ENCODE measurements around the gene AP4S1.
"Not testable (repeated sequence)": the region's sequence is repeated elsewhere in the genome, so short reads cannot be mapped to it uniquely, and the experiment has no call there.

AP4S1 gene

DNA sequence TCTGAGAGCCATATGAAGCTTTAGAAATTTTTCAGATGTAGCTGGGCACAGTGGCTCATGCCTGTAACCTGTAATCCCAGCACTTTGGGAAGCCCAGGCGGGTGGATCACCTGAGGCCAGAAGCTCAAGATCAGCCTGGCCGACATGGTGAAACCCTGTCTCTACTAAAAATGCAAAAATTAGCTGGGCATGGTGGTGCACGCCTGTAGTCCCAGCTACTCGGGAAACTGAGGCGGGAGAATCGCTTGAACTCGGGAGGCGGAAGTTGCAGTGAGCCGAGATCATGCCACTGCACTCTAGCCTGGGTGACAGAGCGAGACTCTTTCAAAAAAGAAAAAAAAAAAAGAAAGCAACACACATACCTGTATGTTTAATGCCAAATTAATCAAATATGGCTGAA lies 17.4 kb downstream of the AP4S1 start:
- DNase-seq (ENCODE audit: low read depth): not testable (repeated sequence)

DNA sequence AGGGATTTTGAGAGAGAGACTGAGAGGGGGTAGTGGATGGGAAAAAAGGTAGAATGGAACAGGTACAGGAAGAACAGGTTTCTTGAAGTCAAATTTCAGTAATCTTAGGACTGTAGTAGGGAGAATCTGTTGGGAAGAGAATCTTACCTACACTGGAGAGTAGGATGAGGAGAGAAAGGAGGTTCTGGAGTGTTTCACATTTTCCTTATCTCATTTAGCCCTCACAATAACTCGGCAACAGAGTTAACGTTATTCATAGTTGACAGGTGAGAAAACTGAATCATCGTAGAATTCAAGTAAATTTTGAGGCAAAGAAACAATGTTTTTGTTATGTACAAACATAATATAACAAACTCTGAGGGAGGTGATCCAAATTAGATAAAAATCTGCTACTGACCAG lies 17.9 kb downstream of the AP4S1 start:
- DNase-seq (ENCODE audit: low read depth): no peak

DNA sequence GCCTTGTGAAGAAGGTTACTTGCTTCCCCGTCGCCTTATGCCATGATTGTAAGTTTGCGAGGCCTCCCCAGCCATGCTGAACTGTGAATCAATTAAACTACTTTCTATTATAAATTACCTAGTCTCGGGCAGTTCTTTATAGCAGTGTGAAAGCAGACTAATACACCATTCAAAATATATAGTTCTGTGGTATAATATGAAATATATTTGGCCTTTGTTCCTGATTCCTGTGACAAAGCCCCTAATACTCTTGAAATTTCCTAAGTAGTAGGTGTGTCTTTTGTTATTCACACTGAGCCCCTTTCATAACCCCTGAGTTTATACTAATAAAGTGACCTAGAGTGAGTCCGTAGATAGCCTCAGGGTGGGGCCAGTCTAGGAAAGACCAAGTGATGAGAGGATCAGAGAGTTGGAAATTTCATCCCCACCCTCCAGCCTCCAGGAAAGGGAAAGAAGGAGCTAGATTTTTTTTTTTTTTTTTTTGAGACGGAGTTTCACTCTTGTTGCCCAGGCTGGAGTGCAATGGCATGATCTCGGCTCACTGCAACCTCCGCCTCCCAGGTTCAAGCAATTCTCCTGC lies 20.1 kb downstream of the AP4S1 start:
- no peak for DNase-seq (ENCODE audit: low read depth)

DNA sequence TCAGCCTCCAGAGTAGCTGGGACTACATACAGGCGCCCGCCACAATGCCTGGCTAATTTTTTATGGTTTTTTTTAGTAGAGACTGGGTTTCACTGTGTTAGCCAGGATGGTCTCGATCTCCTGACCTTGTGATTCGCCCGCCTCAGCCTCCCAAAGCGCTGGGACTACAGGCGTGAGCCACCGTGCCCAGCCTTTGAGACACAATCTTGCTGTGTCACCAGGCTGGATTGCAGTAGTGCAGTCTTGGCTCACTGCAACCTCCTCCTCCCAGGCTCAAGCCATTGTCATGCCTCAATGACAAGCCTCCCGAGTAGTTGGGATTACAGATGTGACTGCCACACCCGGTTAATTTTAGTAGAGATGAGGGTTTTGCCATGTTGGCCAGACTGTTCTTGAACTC lies 22.1 kb downstream of the AP4S1 start:
- DNase-seq (ENCODE audit: low read depth): no peak

DNA sequence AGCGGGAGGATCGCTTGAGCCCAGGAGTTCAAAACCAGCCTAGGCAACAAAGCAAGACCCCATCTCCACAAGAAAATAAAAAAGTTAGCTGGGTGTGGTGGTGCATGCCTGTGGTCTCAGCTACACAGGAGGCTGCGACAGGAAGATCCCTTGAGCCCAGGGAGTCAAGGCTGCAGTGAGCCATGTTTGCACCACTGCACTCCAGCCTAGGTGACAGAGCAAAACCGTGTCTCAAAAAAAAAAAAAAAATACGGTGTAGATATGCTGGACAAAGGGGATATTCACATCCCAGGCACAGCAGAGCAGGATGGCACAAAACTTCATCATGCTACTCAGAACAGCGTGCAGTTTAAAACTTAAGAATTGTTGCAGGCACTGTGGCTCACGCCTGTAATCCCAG lies 25.6 kb downstream of the AP4S1 start:
- no peak for DNase-seq (ENCODE audit: low read depth)

DNA sequence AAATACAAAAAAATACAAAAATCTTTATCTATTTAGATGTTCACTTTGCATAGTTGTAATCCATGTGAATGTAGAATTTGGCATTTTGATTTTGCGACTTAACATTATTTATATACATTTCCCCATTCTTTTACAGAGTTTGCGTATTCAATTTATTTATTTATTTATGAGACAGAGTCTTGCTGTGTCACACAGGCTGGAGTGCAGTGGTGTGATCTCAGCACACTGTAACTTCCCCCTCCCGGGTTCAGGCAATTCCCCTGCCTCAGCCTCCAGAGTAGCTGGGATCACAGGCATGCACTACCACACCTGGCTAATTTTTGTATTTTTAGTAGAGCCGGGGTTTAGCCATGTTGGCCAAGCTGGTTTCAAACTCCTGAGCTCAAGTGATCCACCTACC lies 26.1 kb downstream of the AP4S1 start:
- DNase-seq (ENCODE audit: low read depth): no peak

DNA sequence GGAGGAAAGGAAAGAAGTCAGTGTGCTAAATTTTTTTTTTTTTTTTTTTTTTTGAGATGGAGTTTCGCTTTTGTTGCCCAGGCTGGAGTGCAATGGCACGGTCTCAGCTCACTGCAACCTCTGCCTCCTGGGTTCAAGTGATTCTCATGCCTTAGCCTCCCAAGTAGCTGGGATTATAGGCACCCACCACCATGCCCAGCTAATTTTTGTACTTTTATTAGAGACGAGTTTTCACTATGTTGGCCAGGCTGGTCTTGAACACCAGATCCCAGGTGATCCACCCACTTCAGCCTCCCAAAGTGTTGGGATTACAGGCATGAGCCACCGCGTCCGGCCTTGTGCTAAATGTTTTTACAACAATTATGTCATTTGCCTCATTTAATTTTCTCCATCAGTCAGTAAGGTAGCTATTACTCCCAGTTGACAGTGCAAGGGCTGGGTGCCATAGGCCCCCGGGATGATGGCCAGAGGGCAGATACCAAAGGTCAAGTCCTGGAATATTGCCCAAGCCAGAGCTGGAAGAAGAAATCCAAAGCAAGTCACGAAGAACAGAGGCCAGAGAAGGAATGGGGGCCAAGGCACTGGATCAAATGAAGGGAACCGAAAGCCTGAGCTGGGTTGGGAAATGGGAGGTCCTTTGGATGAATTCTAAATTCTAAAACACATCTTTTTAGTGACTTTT lies 27.6 kb downstream of the AP4S1 start:
- not testable (repeated sequence) for DNase-seq (ENCODE audit: low read depth)

DNA sequence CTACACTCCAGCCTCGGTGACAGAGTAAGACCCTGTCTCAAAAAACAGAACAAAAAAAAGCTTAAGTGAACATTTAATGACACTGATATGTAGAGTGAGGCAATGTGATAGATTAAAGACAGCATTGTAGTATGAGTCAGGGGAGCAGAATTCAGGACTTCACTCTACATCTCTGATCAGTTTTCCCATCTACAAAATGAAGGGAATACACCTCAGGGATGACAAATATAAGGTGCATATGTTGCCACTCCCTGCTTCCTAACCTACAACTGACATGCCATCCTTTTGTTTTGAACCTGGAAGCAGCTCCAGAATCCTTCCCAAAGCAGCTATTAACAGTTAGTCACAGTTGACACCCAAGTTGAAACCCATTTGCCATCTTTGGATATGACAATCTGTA lies 31.6 kb downstream of the AP4S1 start:
- no peak for DNase-seq (ENCODE audit: low read depth)

DNA sequence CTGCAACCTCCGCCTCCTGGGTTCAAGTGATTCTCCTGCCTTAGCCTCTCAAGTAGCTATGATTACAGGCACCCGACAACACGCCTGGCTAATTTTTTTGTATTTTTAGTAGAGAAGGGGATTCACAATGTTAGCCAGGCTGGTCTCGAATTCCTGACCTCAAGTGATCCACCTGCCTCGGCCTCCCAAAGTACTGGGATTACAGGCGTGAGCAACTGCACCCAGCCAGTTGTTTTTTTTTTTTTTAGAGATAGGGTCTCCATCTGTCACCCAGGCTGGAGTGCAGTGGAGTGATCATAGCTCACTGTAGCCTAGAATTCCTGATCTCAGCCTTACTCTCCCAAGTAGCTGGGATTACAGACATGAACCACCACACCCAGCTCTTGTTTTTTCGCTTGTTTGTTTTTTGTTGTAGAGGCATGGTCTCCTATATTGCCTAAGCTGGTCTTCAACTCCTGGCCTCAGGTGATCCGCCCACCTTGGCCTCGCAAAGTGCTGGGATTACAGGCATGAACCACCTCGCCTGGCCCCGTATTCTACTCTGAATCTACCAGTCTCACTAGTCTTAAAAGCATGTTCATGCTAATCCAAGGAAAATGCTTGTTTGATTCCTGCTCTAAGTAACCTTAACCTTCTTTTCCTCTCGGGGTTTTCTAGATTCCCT lies 32.4 kb downstream of the AP4S1 start:
- no peak for DNase-seq (ENCODE audit: low read depth)

DNA sequence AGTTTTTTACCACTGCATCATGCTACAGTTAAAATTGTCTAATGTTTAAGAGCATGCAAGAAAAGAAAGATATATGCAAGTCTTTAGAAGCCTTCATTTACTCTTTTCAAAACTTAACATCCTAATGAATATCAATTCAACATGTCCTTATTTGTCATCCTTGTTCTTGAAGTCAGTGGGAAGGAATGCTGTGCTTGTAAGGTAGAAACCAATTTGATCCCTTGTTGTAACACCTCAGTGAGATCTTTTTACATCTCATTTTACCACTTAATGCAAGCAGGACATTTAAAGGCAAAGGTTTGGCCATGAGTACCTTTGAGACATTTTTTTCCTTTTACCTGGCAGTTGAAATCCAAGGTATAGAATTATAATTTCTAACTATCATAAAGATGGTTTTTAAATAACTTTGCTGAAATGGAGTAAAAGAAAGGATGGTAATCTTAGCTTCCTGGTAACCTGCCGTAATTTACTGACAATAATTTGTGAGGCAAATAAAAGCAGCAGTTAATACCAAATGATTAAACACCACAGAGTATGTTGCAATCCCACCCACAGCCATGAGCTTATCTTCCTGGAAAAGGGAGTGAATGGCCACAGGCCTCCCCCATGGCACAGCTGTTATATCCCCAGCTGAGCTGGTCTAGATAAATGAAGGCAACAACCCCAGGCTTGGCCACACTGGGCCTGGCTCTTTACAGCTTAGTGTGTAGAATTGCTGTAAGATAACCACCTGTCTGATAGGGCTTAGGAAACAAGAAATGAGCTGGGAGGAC lies 33.9 kb downstream of the AP4S1 start:
- no peak for DNase-seq (ENCODE audit: low read depth)

DNA sequence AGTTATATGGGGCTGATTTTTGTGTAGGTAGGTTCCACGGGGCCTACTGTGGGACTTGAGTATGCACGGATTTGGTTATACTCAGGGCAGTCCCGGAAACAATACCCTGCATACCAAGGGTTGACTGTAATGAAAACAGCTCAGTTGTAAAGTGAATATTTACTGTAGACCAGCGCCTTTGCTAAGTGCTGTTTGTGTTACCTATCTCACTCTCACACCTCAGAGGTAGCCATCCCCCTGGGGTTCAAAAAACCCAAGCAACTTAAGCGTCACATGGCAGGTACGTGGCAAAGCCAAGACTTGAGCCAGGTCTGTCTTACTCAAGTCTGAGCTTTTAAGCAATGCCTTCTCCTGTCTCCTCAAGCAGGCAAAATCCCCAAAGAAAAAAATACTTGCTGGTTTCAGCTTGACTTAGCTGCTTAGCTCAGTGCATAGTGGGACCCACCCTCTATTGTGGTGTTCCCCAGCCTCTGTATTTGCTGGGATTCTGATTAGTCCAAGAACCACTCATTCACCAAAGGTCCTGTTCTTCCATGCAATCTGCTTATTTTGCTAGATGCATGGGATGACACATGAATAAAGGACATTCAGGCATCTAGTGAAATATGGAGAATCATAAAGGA lies 34.9 kb downstream of the AP4S1 start:
- no peak for DNase-seq (ENCODE audit: low read depth)

DNA sequence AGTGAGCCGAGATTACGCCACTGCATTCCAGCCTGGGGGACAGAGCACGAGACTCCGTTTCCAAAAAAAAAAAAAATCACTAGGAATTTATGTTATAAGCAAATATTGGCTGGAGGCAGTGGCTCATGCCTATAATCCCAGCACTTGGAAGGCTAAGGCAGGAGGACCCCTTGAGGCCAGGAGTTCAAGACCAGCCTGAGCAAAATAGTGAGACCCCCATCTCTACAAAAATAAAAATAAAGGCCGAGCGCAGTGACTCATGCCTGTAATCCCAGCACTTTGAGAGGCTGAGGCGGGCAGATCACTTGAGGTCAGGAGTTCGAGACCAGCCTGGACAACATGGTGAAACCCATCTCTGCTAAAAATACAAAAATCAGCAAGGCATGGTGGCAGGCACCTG lies 37.5 kb downstream of the AP4S1 start:
- DNase-seq (ENCODE audit: low read depth): not testable (repeated sequence)

DNA sequence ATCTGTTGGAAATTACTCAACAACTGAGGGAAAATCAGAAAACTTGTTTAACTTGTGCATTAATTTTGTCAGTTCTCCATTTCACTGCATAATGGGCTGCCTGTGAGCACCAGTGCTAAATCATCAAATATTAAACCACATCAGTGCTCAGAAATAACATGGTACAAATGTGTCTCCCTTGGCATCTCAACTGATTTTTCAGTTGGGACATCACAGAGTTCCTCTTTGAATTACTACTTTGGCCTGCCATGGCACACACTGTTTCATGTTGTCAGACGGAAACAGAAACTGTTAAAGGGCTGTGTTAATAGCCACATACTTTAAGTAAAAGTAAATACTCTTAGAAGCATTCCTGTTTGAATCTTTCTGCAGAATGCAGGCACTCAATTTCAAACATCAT lies 42.8 kb downstream of the AP4S1 start:
- DNase-seq (ENCODE audit: low read depth): no peak

DNA sequence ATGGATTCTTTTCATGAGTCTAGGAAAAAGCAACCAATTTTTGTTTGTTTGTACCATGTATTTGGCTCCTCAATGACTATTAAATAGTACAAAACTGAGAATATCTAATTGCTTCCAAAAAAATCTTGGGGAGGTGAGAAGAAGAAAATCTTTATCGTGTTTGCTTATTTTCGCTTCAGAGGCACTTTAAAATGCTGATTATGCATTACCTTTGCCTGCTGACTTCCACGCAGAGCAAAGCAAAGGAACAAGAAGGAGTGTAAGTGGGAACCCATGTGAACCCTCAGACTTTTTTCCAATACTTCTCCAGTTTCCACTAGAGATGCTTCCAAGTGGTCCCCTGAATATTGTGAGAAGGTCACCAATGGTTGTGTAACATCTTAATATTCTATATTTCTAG lies 43.9 kb downstream of the AP4S1 start:
- no peak for DNase-seq (ENCODE audit: low read depth)

DNA sequence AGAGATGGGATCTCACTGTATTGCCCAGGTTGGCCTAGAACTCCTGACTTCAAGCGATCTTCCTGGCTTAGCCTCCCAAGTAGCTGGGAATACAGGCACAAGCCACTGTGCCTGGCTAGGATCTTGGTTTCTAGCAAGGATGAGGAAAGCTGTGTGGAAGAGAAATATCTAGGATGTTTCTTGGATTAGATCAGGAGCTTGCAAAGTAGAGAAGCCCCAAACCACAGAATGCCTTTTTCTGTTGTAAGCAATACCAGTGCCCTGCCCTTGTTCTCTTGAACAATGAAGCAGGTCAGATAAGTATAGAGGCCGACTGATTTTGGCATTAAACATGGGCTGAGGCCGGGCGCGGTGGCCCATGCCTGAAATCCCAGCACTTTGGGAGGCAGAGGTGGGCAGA lies 45.0 kb downstream of the AP4S1 start:
- DNase-seq (ENCODE audit: low read depth): no peak

DNA sequence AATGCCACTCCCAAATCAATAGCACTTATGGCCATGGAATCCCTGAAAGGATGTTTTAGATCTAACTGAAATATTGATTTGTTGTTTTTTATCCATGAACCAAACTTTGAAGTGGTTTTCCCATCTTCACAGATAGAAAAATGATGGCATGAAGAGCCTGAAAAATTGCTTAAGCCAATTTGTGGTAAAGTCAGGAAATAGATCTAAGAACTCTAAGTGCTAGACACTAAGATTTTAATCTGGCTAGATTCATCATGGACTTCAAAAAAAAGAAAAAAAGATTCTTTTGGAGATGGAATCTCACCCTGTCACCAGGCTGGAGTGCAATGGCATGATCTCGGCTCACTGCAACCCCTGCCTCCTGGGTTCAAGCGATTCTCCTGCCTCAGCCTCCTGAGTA lies 45.7 kb downstream of the AP4S1 start:
- no peak for DNase-seq (ENCODE audit: low read depth)

DNA sequence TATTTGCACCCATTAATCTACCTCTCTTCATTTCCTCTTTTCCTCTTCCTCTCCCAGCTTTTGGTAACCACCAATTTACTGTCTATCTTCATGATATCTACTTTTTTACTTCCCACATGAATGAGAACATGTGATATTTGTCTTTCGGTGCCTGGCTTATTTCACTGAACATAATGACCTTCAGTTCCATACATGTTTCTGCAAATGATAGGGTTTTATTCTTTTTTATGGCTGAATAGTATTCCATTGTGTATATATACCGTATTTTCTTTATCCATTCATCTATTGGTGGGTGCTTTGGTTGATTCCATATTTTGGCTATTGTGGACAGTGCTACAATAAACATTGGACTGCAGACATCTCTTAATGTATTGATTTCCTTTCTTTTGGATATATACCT lies 49.7 kb downstream of the AP4S1 start:
- DNase-seq (ENCODE audit: low read depth): no peak

DNA sequence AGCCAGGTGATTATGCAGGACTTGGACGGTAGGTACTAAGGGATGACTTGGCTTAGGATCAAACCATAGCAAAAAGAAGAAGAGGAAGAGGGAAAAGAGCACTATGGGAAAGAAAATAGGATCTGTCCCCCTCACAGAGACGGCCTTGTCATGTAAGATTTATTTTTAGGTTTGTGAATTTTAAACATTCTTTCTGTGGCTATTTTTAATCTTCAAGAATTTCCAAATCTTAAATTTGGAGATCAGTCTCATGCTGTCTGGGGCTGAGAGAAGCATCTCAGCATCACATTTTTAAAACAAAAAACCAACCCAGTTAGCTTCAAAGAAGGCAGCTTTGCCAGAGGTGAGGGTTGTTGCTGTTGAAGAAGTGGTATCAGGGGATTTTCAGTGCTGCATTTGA lies 53.3 kb downstream of the AP4S1 start:
- DNase-seq (ENCODE audit: low read depth): no peak

DNA sequence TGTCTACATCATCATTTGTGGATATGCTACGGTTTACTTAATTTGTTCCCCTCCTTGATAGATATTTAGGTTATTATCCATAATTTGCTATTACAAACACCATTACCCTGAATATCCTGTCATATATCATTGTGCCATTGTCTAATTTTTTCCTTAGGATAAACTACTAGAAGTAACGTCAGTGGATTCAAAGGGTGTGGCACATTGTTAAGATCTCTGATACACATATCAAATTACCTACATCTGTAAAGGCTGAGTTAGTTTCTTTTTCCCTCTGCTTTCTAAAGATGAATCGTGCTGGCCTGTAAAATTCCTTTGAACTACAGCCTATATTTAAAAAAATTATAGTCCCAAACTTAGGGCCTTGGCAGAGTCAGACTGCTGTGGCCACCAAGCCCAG lies 54.6 kb downstream of the AP4S1 start:
- no peak for DNase-seq (ENCODE audit: low read depth)

DNA sequence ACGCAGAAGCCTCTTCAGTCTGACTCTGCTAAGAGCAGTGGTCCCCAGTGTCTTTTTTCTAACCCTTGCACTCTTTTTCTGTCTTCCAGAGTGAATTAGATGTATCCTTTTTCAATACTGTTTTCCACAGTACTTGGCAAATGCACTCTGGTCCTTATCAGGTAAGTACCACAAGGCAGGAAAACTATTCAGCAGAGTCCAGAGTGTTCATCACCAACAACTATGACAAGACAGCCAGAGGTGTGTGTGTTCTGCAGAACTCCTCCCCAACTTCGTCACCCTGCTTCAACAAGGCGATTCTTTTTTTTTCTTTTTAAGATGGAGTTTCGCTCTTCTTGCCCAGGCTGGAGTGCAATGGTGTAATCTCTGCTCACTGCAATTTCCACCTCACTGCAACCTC lies 55.0 kb downstream of the AP4S1 start:
- no peak for DNase-seq (ENCODE audit: low read depth)

DNA sequence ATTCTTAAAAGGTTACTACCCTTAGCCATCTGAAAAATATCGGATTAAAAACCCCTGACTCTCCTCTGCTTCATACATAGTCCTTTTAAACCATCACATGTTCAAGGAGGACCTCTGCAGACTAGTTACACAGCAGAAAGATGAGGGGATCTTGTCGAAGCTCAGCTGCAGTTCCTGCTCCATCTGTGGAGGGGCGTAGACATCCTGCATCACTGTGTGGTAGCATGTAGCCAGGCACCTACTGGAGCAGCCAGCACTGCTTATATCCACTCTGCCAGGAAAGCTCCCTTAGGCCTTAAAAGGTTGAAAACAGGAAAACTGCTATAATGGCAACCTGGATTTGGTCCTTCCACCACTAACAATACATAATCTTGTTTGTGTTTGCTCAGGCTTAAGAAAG lies 58.3 kb downstream of the AP4S1 start:
- no peak for DNase-seq (ENCODE audit: low read depth)

DNA sequence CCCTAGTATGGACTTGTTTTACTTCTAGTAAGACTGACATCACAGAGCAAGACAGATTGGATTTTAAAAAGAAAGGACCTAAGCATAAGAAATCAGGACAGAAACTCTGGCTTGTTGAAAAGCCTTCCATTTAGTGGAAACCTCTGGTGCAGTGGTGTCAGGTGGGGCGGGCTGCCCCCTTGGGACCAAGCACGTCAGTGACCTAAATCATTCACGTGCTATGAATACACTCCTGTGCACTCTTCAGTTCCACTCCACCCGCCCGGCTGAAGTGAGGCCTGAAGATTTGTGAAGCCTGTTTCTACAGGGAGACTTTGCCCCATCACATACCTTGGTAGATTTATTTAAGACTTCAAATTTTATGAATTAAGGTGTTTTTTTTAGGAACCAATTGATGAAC lies 58.9 kb downstream of the AP4S1 start:
- DNase-seq (ENCODE audit: low read depth): no peak

DNA sequence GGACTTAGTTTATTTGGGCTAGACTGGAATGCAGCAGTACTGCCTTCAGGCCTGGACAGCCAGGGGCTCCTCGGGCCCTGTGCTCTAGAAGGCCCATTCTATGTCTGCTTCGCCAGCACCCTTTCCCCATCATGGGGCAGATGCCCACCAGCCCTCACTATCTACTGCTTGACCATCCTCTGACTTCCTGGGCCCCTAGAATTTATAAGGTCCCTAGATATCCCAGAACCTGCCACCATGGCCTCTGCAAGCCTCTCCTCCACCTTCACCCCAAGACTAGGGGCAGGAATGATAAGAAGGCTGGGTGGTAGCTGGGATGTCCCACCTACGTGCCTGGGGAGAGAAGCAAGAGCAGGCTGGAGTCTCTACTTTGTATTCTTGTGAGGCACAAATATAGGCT lies 59.6 kb downstream of the AP4S1 start:
- no peak for DNase-seq (ENCODE audit: low read depth)
